Hypothalamus (tissue), 51 donors: ENCODE results near the gene TSPAN14.
"Not testable (repeated sequence)": the region's sequence is repeated elsewhere in the genome, so short reads cannot be mapped to it uniquely, and the experiment has no call there.

Experiments
- DNase-seq, 51 donors: peaks; one replicate each; lab custom pipeline; 2025; lab: John Stamatoyannopoulos, UW

The TSPAN14 gene

DNA sequence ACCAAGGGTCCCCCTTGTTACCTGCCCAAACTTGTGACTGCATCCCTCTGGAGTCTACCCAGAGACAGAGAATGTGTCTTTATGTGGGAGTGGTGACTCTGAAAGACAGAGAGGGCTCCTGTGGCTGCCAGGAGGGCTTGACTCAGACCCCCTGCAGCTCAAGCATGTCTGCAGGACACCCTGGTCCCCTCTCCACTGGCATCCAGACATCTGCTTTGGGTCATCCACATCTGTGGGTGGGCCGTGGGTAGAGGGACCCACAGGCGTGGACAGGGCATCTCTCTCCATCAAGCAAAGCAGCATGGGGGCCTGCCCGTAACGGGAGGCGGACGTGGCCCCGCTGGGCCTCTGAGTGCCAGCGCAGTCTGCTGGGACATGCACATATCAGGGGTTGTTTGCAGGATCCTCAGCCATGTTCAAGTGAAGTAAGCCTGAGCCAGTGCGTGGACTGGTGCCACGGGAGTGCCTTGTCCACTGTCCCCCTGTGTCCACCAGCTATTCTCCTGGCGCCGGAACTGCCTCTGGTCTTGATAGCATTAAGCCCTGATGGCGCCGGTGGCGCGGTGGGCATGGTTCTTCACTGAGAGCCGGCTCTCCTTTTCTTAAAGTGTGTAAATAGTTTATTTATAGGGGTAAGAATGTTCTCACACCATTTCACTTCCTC lies 64.2 kb downstream of the TSPAN14 start:
- DNase-seq: no peak

DNA sequence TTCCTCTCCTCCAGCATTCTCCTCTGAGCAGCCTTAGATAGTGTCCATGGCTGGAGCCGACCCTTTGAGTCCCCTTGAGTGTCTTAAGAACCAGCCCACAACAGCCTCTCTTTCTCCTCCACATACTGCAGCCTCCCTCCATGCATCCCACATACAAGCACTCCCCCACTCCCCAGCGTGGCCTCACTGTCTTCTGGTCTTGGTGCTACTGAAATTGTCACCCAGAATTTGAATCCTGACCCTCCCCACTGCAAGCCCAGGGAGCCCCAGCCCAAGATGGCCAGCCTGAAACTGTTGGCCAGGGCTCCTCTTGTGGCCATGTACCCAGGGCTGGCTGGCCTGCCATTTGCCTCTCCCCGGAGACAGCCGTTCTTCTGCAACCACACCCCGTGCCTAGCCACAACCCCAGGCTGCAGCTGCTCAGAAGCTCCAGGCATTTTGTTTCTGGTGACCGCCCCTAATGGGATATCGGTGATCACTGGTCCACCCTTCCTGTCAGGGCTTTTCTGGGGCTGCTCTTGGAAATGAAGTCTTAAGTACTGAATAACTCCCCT lies 64.8 kb downstream of the TSPAN14 start:
- no peak for DNase-seq

DNA sequence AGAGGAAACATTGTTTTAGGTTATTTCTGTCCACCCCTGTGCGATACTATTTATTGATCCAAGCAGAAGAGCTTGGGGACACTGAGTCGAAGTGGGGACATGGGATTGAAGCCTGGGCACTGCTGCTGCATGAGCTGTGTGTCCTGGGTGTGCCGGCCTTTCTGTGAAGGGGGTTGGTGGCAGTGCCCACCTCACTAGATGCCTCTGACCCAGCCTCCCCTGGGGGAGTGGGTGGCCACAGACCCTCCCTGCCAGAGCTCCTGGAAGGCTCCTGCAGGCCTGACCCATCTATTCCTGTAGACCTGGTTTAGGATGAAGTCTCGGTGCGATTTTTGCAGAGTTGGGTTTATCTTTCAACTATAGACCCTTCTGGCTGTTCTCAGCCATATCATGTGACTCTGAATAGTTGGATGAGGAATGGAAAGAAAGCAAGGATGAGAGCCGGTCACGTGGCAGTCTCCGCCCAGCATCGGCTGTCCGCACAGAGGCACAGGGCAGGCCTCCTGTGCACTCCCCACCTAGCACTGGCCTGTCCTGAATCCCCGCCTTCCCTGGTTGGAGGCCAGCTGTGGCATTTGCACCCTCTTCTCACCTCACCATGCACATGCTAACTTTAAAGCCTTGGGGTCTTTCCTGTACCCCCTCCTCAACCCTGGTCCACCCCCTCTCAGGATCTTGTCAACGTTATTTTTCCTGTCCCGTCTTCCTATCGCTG lies 66.0 kb downstream of the TSPAN14 start:
- no peak for DNase-seq

DNA sequence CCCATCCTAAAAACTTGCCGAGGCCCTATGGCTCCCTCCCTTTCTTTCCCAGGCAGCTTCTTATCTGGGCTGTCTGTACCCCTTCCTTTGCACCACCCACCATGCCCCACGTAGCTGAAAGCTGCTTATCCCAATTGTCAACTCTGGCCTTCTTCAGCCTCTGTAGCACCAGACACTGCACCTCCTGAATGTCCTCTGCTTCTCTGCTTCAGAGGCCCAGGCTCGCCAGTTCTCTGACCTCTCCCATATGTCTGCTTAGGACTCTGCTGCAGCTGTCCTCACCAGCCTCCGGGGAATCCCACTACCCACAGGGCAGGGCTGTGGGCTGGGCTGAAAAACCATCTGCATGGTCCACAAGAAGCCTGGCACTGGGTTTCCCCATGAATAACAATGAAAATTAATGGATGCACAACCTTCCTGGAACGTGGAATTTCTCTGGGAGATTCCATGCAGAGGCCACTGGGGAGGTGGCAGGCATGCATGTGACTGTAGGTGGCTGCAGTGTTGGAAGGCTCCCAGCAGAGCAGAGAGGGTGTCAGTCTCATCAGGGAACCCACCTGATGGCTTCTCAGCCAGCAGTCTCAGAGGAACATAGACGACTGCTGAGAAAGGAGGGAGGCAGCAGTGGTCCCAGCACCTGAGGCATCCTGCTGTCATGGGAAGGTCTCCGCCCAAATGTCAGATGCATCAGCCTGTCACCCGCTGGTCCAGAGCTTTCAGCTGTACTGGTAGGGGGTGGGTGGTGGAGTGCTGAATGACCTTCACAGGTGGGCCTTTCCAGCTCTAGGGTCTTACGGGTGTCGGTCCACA lies 66.8 kb downstream of the TSPAN14 start:
- DNase-seq: no peak

DNA sequence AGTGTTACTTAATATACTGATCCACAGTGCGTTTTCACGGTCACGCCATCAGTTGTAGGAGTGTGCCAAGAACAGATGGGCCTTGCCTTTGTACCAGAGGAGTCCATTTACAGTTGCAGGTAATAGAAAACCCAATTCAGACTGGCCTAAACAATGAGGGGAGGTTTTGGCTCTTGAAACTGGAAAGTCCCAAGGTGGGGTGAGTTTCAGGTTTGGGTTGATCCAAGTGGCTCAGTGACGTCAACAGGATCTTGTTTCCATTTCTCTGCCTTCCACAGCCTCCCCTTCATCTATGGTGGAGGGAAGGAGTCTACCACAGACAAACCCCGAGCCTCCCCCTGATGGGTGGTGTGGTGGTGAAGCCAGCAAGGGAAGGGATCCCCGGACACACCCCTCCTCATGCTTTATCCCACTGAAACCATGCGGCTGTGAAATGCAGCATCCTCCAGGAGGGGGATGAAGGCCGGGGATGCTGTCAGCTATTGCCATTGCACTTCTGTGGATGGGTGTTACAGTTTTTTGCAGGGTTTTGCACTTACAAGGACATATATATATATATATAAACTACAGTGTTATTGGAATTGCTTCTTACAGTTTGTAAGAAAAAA lies 68.8 kb downstream of the TSPAN14 start:
- no peak for DNase-seq

DNA sequence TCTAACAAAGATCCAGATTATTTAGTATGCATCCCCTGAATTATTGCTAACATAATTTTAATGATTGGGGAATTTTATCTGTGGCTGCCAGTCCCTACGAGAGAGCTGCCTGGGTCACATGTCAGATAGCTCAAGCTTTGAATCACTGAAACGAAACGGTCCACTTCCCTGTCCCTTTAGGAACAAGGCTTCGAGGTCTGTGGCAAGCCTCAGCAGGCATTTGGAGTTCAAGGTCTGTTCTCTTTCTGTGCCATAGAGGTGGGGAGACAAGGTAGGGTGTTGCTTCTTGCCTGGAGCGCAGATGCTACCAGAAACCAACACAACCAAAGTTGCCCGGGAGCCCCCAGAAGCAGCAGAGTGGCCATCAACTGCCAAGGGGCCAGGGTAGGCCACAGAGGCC lies 69.7 kb downstream of the TSPAN14 start:
- no peak for DNase-seq

DNA sequence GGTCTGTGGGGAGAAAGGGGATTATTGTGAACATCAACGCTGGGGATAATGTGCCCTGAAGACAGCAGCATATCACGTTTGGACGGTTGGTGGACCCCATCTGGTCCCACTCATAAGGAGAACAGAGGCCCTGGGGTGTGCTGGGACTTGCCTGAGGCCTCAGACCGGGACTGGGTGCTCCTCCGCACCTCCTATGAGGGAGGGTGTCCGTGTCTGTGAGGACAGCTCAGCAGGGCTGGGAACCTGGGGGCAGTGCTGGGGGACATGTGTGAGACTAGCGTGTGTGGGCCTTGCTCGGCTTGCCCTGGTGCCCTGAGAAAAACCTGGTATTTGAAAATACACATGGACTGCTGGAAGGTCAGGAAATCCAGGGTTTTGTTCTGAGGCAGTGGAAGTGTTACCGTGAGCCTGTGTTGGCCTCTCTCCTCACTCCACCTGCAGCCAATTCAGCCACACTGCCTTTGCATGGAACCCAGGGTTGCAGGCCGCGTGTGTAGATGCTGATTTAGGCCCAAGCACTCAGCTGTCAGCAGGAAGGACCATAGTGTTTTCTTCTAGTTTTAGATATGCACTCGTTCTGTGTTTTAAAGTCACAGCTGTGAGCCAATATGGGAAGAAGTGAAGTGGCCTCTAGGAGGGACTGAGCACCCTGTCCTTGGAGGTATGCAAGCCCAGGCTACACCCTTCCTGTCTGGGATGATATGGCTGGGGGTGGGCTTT lies 70.2 kb downstream of the TSPAN14 start:
- DNase-seq: no peak

DNA sequence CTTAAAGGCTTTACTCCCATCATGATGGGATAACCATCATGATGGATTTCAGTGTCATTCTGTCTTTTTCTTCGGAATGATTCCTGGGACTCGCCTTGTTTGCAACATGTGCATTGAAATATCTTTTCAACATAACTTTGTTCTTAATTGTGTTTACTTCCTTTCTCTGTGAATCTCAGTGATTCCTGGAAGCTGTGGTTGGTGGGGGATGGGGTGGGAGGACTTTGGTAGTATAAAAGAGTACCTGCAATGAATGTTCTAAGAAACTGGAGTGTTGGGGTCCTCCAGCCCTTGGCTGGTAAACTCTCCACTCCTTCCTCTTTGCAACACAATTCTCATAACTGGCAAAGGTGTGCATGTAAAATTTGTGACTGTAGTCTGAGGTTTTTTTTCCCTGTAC lies 72.1 kb downstream of the TSPAN14 start:
- no peak for DNase-seq

DNA sequence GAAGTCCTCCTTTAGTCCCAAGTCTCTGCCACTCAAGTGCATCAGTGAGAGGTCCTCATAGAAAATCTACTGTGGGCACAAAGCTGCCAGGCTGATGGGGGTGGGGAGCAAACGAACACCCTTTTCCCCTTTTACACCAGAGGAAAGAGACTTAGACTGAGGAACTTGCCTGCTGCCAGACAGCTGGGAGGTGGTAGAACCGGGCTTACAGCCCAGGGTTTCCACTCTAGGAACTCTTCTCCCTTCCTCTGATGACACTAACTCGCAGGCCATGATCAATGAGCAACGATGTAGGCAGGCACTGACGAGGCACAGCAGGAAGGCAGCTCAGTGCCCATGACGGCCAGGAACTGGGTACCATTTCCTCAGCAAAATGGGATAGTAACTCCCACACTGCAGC lies 72.6 kb downstream of the TSPAN14 start:
- DNase-seq: peak in 5 of 51 donors; percentile 17 to 35 (median 24)

DNA sequence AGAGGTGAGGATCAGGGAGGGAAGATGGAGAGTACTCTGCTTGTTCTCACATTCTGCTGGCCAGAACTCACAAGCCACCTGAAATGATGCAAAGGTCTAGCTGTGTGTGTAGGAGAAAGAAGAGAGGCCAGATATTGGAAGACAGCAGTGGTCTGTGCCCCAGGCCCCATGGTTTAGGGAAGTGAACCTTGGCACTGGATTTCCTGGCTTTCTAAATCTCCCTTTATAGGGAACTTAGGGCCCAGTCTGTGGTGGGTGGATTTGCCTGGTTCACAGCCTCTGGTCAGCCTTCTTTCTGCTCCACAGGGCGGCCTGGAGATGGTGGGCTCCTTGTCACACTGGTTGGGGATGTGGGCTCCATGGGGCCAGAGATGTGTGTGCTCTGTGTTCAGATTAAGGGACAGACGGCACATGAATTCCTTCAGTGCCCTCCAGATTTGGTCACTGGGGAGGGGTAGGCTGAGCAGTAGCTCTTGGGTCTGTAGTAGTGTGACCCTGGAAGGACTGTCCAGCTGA lies 74.1 kb downstream of the TSPAN14 start:
- peak in 1 of 51 donors; percentile 9 for DNase-seq

DNA sequence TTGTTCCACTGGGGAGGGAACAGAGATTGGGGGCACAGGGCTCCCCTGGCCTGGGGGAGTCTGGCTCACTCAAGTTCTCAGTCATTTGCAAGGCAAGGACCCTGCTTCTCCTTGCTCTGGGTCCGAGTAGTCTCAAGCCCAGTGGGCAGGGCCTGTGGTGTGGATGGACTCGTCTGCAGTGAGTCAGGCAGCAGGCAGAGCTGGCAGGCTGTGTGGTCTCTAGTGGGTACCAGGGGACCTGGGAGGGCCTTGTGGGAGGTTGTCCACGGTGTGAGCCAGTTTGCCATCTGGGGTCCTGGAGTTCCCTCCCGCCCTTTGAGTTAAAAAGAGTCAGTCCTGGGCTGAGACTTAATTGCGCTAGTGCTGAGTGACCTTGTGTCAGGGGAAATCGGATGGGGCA lies 74.8 kb downstream of the TSPAN14 start:
- no peak for DNase-seq

DNA sequence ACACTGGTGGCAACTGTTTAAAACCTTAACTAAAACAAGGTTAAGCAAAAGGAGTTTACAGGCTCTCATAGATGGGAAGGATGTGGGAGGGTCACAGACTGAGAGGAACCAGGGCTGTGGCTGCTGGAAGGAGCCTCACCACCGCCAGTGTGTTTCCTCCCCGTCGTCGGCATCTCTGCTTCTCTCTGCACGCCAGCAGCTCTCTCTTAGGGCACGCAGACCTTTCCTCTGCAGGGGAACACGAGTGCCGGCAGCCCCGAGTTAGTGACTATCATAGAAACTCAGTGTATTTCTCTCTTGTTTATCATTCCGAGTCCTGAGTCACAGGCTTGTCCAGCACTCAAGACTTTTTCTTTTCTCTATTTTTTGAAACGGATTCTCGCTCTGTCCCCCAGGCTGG lies 75.5 kb downstream of the TSPAN14 start:
- peak in 3 of 51 donors; percentile 12 to 39 (median 19) for DNase-seq

DNA sequence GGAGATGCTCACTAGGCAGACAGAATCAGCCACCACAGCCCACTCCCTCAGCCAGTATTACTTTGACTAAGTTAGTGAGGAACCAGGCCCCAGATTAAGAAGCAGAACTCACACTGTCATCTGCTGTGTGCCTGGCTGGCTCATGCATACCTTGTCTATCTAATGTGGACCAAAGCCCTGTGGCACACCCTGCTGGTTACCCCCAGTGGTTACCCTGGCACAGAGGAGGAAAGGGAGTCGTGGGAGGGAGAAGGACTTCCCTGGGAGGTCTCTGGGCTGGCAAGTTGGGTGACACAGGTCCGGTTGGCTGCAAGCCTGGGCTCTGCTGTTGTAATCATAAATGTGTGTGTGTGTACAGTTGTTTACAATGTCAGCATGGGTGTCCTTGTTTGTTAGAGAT lies 76.1 kb downstream of the TSPAN14 start:
- DNase-seq: peak in 9 of 51 donors; percentile 9 to 45 (median 37)

DNA sequence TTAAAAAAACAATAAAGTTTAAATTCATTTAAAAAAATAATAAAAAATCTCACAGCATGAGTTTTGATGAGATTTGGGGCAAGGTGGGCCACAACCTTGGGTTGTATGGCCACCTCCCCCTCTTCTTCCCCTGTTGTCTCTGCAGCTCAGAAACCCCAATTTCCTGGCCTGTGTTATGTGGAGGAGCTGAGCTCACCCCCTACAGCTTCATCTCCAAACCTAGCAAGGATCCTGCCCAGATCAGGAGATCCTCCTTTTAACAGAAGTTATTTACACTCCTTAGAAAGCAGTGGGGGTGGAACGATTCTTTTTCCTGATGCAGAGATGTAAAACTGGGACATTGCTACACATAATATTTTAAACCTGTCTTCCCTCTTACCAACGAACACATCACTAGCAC lies 76.7 kb downstream of the TSPAN14 start:
- DNase-seq: no peak

DNA sequence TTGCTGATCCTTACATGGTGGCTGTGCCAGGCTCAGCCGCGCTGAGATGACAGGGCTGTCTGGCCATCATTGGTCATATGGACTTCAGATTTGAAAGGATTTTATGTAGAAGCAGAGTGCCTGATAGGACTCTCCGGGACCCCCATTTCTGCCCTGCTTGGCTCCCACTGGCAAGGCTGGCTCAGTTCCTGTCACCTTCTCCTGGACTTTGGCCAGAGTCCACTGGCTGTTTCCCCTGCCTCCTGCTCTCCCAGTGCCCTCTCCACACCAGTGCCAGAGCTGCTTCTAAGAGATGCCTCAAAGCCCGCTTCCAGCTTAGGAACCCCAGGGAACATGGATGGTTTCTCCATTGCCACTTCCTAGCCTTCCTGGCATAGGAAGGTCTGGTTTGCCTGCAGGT lies 78.5 kb downstream of the TSPAN14 start:
- DNase-seq: no peak

DNA sequence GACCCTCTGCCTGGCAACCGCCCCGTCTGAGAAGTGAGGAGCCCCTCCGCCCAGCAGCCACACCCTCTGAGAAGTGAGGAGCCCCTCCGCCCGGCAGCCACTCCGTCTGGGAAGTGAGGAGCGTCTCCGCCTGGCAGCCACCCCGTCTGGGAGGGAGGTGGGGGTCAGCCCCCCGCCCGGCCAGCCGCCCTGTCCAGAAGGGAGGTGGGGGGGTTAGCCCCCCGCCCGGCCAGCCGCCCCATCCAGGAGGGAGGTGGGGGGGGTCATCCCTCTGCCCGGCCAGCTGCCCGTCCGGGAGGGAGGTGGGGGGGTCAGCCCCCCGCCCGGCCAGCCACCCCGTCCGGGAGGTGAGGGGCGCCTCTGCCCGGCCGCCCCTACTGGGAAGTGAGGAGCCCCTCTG lies 79.9 kb downstream of the TSPAN14 start:
- DNase-seq: not testable (repeated sequence)

DNA sequence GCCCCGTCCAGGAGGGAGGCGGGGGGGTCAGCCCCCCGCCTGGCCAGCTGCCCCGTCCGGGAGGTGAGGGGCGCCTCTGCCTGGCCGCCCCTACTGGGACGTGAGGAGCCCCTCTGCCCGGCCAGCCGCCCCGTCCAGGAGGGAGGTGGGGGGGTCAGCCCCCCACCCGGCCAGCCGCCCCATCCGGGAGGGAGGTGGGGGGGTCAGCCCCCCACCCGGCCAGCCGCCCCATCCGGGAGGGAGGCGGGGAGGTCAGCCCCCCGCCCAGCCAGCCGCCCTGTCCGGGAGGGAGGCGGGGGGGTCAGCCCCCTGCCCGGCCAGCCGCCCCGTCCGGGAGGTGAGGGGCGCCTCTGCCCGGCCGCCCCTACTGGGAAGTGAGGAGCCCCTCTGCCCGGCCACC lies 80.5 kb downstream of the TSPAN14 start:
- not testable (repeated sequence) for DNase-seq

DNA sequence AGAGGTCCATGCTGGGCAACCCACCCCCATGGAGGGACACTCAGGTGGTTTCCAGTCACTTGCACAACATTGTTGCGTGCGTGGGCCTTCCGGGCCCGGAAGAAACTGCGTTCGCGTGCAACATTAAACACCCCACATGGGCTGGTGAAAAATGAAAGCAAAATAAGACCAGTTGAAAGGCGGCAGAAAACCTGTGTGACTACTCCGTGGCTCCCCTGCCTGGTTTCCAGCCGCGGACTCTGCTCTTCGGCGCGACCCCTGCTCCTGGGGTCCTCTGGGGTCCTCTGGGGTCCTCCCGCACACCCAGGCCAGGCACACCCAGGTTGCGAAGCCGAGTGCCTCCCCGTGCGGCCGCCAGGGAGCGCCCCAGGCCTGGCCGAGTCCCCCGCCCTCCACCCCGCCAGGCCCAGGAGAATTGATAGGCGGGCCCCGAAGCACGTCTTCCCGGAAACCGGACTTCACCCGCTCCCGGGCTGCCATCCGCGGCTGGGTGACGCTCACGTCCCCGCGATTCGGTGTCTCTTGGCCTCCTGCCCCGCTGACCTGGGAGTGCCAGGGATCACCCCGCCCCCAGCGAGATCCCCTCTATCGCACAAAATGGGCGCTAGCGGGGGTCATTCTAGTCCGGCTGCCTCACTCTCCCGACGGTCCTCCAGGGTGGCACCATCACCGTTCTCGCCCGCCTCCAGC lies 81.7 kb downstream of the TSPAN14 start:
- peak in 10 of 51 donors; percentile 3 to 64 (median 28) for DNase-seq

DNA sequence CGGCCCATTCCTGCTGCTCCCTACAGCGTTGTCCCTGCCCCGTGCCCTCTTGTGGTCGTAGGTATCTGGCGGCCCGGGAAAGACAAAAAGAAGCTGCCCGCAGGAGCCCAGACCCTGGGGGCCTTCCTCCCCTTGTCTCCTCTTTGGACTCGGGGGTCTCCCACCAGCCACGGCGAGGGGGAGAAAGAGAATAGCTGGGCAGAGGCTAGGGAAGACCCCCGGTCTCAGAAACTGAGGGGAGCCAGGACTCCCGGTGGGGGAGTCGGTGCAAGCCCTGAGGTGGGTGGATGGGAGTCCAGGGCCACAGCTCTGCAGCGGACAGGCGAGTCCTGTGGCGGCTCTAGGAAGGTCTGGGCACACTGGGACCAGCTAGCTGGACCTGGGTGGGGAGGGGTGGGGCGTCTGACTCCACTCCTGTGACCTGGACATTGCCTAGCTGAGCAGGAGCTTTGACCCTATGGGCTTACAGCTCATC lies 82.3 kb downstream of the TSPAN14 start:
- DNase-seq: no peak
